Activated CD8-positive, alpha-beta T cell treated with anti-CD3 and anti-CD28 coated beads, Interleukin-2, amount 10 ng/mL, durations not matched to agents 7 days and 5 days (primary cell): Measurements from ENCODE around the gene RPRD1B. TPM values are rescaled to one million over a fixed set of nuclear protein-coding genes. Genes with fewer than 3 reads are reported as not detected.

Source experiments
- ATAC-seq: fragments of 150-1000 bp; cut with Tn5 transposase; one replicate; pipeline ENCODE4 v1.10.0; 2021; ENCODE audit warnings: moderate library complexity
- CTCF ChIA-PET: fragments of 350-600 bp; sonication (Branson Sonifier 250); formaldehyde crosslinking; loops from one replicate; lab custom pipeline; 2021; ENCODE audit warnings: antibody characterized with exemption; lab: Charles Lee
- POLR2A ChIA-PET: fragments of 350-600 bp; sonication (Branson Sonifier 250); formaldehyde crosslinking; loops from one replicate; lab custom pipeline; 2021; ENCODE audit warnings: antibody characterized with exemption; lab: Charles Lee
- DNase-seq: peaks from one replicate; pipeline ENCODE4 v3.0.0-alpha.2; 2020
- H3K27ac Mint-ChIP-seq: one replicate; pipeline ENCODE4 v1.8.0; 2021; ENCODE audit warnings: mild to moderate bottlenecking, mixed read lengths
- H3K27me3 Mint-ChIP-seq: one replicate; pipeline ENCODE4 v1.8.0; 2021; ENCODE audit warnings: low read depth, mixed read lengths
- H3K36me3 Mint-ChIP-seq: one replicate; pipeline ENCODE4 v1.8.0; 2021; ENCODE audit warnings: low read depth, mixed read lengths
- H3K4me1 Mint-ChIP-seq: one replicate; pipeline ENCODE4 v1.8.0; 2021; ENCODE audit warnings: low read depth, mixed read lengths
- H3K4me3 Mint-ChIP-seq: one replicate; pipeline ENCODE4 v1.8.0; 2021; ENCODE audit warnings: mild to moderate bottlenecking, mixed read lengths
- H3K9me3 Mint-ChIP-seq: one replicate; pipeline ENCODE4 v1.8.0; 2022; ENCODE audit warnings: mixed read lengths; ENCODE audit not compliant: insufficient read depth
- total RNA-seq, 2 experiments: library from RNA; stranded (reverse); gene quantifications; one replicate each; pipeline ENCODE4 v1.2.3, GENCODE V29; 2021

RPRD1B gene
- total RNA-seq, 2 experiments from 2014 or later: 32.4 to 34.3 TPM

- Mint-ChIP-seq H3K27ac (no peak overlapping the region), H3K36me3 (no peaks in the 10 kb centered on the region), H3K4me3 (no peak overlapping the region), H3K27me3 (peaks cover 2% of the 10 kb centered on the region), H3K9me3 (no peaks in the 10 kb centered on the region), H3K4me1 (peaks cover 5% of the 10 kb centered on the region)
- no peak for ATAC-seq
- POLR2A ChIA-PET: no interaction called here
- CTCF ChIA-PET: interaction anchor here (0.7 to 1.2 kb wide), 2 partner anchors 9 to 113 kb away, joined by 4 to 5 read pairs; no protein-coding TSS in a partner anchor
- no peak for DNase-seq
Measured at GRCh38 chr20:38108438-38108985, 75.0 kb downstream of the RPRD1B start.

DNA sequence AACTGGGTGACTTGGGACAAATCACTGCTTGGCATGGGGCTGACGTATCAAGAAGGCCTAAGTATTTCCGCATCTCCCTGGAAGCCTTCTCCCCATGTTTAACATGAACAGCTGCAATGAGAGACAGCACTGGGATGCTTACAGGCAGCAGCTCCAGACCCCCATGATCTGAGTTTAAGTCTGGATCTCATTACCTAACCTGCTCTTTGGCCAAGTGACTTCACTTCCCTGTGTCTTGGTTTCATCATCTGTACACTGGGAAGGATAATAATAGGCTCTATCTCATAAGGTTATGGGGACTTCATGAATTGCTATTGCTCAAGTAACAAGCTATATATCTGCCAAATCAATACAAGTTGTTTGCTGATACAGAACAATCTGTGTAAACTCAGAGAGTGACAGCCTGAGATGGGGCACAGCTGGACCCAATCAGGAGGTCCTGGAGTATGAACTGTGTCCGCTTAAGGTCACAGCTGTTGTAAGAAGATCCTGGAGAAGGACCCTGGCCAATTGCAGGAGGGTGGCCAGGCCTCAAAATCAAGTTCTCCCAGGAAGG is 75.5 kb downstream of the RPRD1B start:
- ATAC-seq: no peak
- Mint-ChIP-seq H3K4me1 (peaks cover 10% of the 10 kb centered on the region), H3K36me3 (no peaks in the 10 kb centered on the region), H3K27ac (no peak overlapping the region), H3K9me3 (no peaks in the 10 kb centered on the region), H3K4me3 (no peak overlapping the region), H3K27me3 (peaks cover 2% of the 10 kb centered on the region)
- CTCF ChIA-PET: interaction anchor here (0.7 to 1.2 kb wide), 2 partner anchors 10 to 112 kb away, joined by 4 to 5 read pairs; no protein-coding TSS in a partner anchor
- POLR2A ChIA-PET: no interaction called here
- no peak for DNase-seq

DNA sequence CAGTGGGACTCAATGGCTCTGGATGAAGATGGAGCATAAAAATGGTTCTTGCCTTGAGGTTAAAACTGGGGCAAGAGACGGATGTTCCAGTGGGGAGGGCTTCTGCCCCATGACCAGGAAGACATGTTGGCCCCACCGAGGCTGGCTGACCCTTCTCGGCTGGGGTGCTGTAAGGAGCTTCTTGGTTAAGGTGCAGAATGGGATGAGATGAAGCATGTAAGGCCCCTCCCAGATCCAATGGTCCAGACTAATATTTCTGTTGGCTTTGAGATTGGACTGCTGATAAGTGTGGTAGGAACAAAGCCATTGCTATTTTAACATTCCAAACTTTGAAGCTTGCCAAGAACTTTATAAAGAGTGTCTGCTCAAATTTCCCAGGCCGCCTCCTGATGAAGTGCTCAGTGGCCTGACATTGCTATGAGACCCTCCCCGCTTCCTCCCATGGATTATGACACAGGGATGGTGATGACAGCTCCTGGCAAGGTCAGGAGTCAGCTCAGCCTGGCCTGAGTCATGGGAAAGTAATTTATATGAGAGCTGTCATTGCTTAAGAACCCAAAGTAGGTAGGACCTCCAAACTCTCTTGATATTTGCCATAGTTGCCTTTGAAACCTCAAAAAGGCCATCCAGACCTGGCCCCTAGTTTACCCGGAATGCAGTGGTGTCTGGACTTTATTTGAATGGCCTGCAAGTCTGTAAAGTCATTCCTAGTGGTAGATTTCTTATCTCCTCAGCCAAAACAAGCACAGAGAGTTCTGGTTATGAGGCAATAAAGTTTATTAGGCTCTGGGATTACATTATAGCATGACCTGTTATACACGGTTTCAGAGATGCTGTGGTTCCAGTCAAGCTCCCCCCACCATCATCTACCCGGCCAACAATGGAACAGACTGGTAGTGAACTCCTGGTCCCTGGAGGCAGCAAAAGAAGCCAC is 76.3 kb downstream of the RPRD1B start:
- Mint-ChIP-seq H3K36me3 (no peaks in the 10 kb centered on the region), H3K27me3 (peaks cover under 1% of the 10 kb centered on the region), H3K4me1 (peaks cover 12% of the 10 kb centered on the region), H3K4me3 (no peak overlapping the region), H3K9me3 (no peaks in the 10 kb centered on the region), H3K27ac (no peak overlapping the region)
- ChIA-PET CTCF (interaction anchor here (0.7 to 2.3 kb wide), 3 partner anchors 10 to 112 kb away, joined by 3 to 10 read pairs (median 5); no protein-coding TSS in a partner anchor), POLR2A (no interaction called here)
- DNase-seq (no peak), ATAC-seq (no peak)

DNA sequence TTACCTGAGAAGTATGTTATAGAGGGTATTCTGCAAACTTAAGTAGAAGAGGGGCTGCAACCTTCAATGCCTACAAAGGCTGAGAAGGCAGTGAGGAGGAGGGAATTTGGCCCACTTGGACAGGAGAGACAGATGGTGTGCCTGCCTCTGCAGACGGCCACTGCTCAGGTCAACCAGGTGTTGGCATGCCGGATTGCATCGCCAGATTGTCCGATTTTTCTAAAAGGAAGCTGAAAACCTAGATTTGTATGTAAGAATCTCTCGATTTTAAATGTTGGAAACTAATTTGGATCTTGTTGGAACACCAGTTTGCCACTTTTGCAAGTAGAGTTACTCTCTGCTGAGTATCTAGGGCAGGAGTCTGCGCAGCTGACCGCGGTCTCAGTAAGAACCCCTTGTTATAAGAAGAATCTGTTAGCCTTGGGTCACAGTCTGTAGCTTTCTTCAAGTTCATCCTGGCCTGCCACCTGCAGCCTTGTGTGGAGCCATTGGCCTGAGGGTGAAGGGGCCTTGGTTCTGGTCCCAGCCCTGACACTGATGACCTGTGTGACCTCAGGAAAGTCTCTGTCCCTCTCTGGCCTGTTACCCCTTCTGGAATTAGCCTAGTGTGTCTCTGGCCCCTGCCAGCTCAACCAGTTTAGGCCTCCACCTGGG is 77.1 kb downstream of the RPRD1B start:
- Mint-ChIP-seq H3K4me3 (no peak overlapping the region), H3K9me3 (no peaks in the 10 kb centered on the region), H3K27me3 (peaks cover 3% of the 10 kb centered on the region), H3K27ac (no peak overlapping the region), H3K36me3 (no peaks in the 10 kb centered on the region), H3K4me1 (peaks cover 12% of the 10 kb centered on the region)
- CTCF ChIA-PET: interaction anchor here (0.7 to 2.3 kb wide), 2 partner anchors 37 to 111 kb away, joined by 3 to 10 read pairs; no protein-coding TSS in a partner anchor
- POLR2A ChIA-PET: no interaction called here
- no peak for ATAC-seq
- peak; percentile 16 for DNase-seq

DNA sequence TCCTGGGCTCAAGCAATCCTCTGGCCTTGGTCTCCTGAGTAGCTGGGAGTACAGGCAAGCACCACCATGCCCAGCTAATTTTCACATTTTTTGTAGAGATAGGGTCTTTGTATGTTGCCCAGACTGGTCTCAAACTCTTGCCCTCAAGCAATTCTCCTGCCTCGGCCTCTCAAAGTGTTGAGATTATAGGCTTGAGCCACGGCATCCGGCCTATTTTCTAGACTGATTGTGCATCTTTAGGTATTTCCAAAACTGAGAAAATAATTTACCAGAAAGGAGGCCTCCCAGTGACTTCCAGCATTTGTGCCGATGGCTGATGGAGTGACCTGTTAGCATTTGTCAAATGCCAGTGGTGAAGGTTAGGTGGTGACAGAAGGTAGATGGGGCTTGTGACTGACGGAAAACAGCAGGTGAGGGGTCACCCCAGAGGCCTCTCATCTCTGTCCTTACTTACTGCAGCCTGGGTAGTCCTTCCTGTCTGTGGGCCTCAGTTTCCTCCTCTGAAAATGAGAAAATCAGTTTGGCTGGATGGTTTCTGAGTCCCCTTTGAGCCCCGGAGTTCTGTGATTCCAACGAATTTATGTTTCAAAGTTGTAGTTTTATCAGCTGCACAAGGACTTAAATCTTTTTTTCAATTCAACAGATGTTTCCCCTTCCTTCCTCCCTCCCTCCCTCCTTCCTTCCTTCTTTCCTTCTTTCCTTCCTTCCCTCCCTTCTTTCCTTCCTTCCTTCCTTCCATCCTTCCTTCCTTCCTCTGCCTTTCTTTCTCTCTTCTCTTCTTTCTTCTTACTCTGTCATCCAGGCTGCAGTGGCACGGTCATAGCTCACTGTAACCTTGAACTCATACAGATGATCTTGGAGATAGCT is 78.1 kb downstream of the RPRD1B start:
- no peak for ATAC-seq
- Mint-ChIP-seq H3K36me3 (no peaks in the 10 kb centered on the region), H3K4me1 (peaks cover 12% of the 10 kb centered on the region), H3K4me3 (no peak overlapping the region), H3K27ac (no peak overlapping the region), H3K27me3 (peaks cover 6% of the 10 kb centered on the region), H3K9me3 (no peaks in the 10 kb centered on the region)
- POLR2A ChIA-PET: no interaction called here
- DNase-seq: peak; percentile 4
- CTCF ChIA-PET: interaction anchor here (2.3 kb wide), 1 partner anchor 110 kb away, joined by 10 read pairs; no protein-coding TSS in a partner anchor

DNA sequence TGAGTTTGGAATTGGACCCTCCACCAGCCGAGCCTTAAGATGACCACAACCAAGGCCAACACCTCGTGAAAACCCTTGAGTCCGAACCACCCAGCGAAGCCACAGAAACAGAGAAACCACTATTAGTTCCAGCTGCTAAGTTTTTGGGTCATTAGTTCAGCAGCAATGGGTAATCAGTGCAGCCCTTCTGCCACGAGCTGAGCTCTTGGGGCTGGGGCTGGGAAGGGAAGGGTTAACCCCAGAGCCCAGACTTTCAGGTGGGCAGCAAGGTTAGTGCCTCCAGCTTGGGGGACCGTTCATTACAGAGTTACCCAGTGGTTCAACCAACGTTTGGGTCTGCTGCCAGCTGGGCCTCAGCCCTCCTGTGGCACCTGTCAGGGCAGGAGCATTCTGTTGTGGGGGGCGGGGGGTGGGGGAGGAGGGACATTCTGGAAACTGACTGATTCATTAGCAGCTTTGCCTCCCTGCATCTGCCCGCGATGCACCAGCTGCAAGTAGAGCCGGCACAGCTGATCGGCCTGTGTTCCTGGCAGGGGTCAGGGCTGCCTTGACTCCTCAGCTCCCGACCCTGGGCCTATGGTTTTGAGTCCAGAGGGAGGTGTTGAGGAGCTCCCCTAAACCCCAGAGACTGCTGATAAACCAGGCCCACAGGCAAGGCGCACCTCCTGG is 78.8 kb downstream of the RPRD1B start:
- DNase-seq (peak; percentile 18), ATAC-seq (no peak)
- CTCF ChIA-PET: interaction anchor here (1.2 to 3.4 kb wide), 2 partner anchors 39 to 109 kb away, joined by 5 to 39 read pairs; no protein-coding TSS in a partner anchor
- Mint-ChIP-seq H3K27me3 (peaks cover 12% of the 10 kb centered on the region), H3K4me1 (peaks cover 12% of the 10 kb centered on the region), H3K4me3 (no peak overlapping the region), H3K36me3 (no peaks in the 10 kb centered on the region), H3K27ac (no peak overlapping the region), H3K9me3 (no peaks in the 10 kb centered on the region)
- POLR2A ChIA-PET: interaction anchor here (1.4 kb wide), 1 partner anchor 108 kb away, joined by 3 read pairs; no protein-coding TSS in a partner anchor

DNA sequence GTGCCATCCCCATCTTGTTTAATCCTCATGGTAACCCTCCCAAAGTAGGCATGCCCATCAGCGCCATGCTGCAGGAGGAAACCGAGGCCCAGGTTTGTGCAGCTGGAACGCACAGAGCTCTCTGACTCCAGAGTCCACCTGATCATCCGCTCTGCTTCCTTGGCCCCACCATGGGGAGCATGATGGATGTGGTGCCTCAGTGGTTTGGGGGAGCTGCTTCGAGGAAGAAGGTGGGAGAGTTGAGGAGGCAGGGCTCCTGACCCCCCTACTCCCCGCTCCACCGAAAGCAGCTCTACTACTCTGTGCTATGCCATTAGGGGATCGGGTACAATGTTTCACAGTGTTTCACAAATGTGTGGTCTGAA is 79.4 kb downstream of the RPRD1B start:
- Mint-ChIP-seq H3K36me3 (no peaks in the 10 kb centered on the region), H3K27me3 (peaks cover 17% of the 10 kb centered on the region), H3K4me3 (no peak overlapping the region), H3K4me1 (peaks cover 12% of the 10 kb centered on the region), H3K9me3 (no peaks in the 10 kb centered on the region), H3K27ac (no peak overlapping the region)
- ChIA-PET CTCF (interaction anchor here (1.2 to 3.4 kb wide), 2 partner anchors 40 to 109 kb away, joined by 5 to 39 read pairs; no protein-coding TSS in a partner anchor), POLR2A (interaction anchor here (1.4 kb wide), 1 partner anchor 108 kb away, joined by 3 read pairs; no protein-coding TSS in a partner anchor)
- ATAC-seq (no peak), DNase-seq (peak; percentile 4)

GRCh38 chr20:38113401-38114325 is 80.1 kb downstream of the RPRD1B start:
- ChIA-PET POLR2A (interaction anchor here (1.4 kb wide), 1 partner anchor 107 kb away, joined by 3 read pairs; no protein-coding TSS in a partner anchor), CTCF (interaction anchor here (0.6 to 3.4 kb wide), 15 partner anchors 12 to 113 kb away, joined by 3 to 39 read pairs (median 3); no protein-coding TSS in a partner anchor)
- DNase-seq (peak; percentile 66), ATAC-seq (peak; percentile 68)
- Mint-ChIP-seq H3K4me3 (no peak overlapping the region), H3K27me3 (peaks cover 17% of the 10 kb centered on the region), H3K4me1 (peaks cover 12% of the 10 kb centered on the region), H3K27ac (peak overlapping the region; percentile 19), H3K9me3 (no peaks in the 10 kb centered on the region), H3K36me3 (no peaks in the 10 kb centered on the region)

DNA sequence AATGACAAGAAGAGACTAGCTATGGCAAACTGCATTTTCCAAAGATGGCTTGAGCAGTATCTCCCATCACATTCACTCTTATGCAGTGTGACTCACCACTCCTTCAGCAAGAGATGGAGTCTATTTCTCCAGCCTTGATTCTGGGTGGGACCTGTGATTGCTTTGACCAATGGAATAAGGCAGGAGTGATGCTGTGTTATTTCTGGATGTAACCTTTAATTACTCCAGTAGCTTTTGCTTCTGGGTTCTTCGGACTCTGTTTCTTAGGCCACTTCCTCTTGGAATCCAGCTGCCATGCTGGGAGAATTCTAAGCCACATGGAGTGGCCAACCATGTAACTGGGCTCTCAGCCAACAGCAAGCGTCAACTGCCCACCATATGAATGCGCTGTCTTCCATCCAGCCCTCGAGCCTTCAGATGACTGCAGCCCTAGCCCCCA is 80.8 kb downstream of the RPRD1B start:
- peak; percentile 14 for DNase-seq
- Mint-ChIP-seq H3K27ac (no peak overlapping the region), H3K4me3 (no peak overlapping the region), H3K4me1 (peaks cover 12% of the 10 kb centered on the region), H3K36me3 (no peaks in the 10 kb centered on the region), H3K27me3 (peaks cover 17% of the 10 kb centered on the region), H3K9me3 (no peaks in the 10 kb centered on the region)
- CTCF ChIA-PET: interaction anchor here (0.6 to 3.4 kb wide), 14 partner anchors 11 to 112 kb away, joined by 3 to 39 read pairs (median 3); no protein-coding TSS in a partner anchor
- no peak for ATAC-seq
- POLR2A ChIA-PET: no interaction called here
